ENCODE data around the gene PMPCA.

Gene PMPCA

GRCh38 chr9:136445799-136446198, 35.3 kb downstream of the PMPCA start:
- H3K27ac ChIP-seq (replicated peaks): no peak overlapping the region
- no peaks in the 10 kb centered on the region for H3K27me3 ChIP-seq (ENCODE audit: insufficient read depth, poor library complexity, severe bottlenecking)
- no peak overlapping the region for H3K4me3 ChIP-seq (replicated peaks; ENCODE audit: insufficient read depth, low read length)
- no peak for DNase-seq (ENCODE audit: low read depth in 1 of 2, low spot score in 1 of 2)
- no peak for TF ChIP-seq POLR2AphosphoS5 (IDR thresholded peaks at IDR 0.05; ENCODE audit: low read depth)
- TF ChIP-seq GABPA (IDR thresholded peaks at IDR 0.05; ENCODE audit: low read depth): no peak
- TF ChIP-seq CTCF (IDR thresholded peaks at IDR 0.05; ENCODE audit: insufficient read depth, low read length): no peak
- TF ChIP-seq REST (IDR thresholded peaks at IDR 0.05; ENCODE audit: insufficient replicate concordance, low read depth): no peak
- TF ChIP-seq SPI1 (IDR thresholded peaks at IDR 0.05; ENCODE audit: borderline replicate concordance, low read depth): no peak

GRCh38 chr9:136447173-136447778, 36.8 kb downstream of the PMPCA start:
- DNase-seq (ENCODE audit: low read depth in 1 of 2, low spot score in 1 of 2): no peak
- H3K27ac ChIP-seq (replicated peaks): no peak overlapping the region
- no peak overlapping the region for H3K4me3 ChIP-seq (replicated peaks; ENCODE audit: insufficient read depth, low read length)
- TF ChIP-seq POLR2AphosphoS5 (IDR thresholded peaks at IDR 0.05; ENCODE audit: low read depth) (no peak), REST (IDR thresholded peaks at IDR 0.05; ENCODE audit: insufficient replicate concordance, low read depth) (no peak), GABPA (IDR thresholded peaks at IDR 0.05; ENCODE audit: low read depth) (no peak)
- no peaks in the 10 kb centered on the region for H3K27me3 ChIP-seq (ENCODE audit: insufficient read depth, poor library complexity, severe bottlenecking)

GRCh38 chr9:136448655-136449054, 38.2 kb downstream of the PMPCA start:
- no peak for DNase-seq (ENCODE audit: low read depth in 1 of 2, low spot score in 1 of 2)
- no peak overlapping the region for H3K4me3 ChIP-seq (replicated peaks; ENCODE audit: insufficient read depth, low read length)
- no peak for TF ChIP-seq GABPA (IDR thresholded peaks at IDR 0.05; ENCODE audit: low read depth)
- no peak for TF ChIP-seq REST (IDR thresholded peaks at IDR 0.05; ENCODE audit: insufficient replicate concordance, low read depth)
- no peak overlapping the region for H3K27ac ChIP-seq (replicated peaks)
- no peaks in the 10 kb centered on the region for H3K27me3 ChIP-seq (ENCODE audit: insufficient read depth, poor library complexity, severe bottlenecking)

- Histone ChIP-seq H3K27me3 (ENCODE audit: insufficient read depth, poor library complexity, severe bottlenecking) (no peaks in the 10 kb centered on the region), H3K27ac (replicated peaks) (no peak overlapping the region), H3K4me3 (replicated peaks; ENCODE audit: insufficient read depth, low read length) (no peak overlapping the region)
- no peak for TF ChIP-seq SPI1 (IDR thresholded peaks at IDR 0.05; ENCODE audit: borderline replicate concordance, low read depth)
- no peak for DNase-seq (ENCODE audit: low read depth in 1 of 2, low spot score in 1 of 2)
These were observed 40.9 kb downstream of the PMPCA start for GRCh38 chr9:136451221-136451877.
